ENCODE results near the gene GPR89A. TPM values are rescaled to one million over a fixed set of nuclear protein-coding genes. Genes with fewer than 3 reads are reported as not detected.

The GPR89A gene
- total RNA-seq, 1 experiment from 2014 or later: 27.2 TPM

DNA sequence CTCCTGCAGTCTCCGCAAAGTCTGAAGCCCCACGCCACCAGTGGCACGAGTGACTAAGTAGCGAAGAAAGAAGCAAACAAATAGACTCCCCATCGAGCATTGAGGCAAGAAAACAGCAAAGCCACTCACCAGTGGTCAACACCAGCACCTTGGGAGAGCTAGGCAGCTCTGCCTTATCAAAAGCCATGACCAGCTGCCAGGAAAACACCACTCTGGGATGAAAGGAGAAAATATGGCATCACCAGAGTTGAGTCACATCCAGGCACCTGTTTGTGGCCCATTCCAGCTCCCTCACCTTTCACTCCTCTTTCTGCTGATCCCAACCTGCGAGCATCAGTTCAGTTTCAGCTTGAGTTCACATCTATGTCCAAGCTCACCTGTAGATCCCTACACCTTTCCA is 82.1 kb downstream of the GPR89A start:
- ATAC-seq (no peak), DNase-seq (ENCODE audit: low spot score) (no peak)
- ChIA-PET POLR2A (no interaction called here), CTCF (interaction anchor here (0.6 kb wide), 1 partner anchor 169 kb away, joined by 5 read pairs; the partner anchor contains the start of gene PIAS3)
- Mint-ChIP-seq H3K4me3 (no peak overlapping the region), H3K27ac (no peak overlapping the region), H3K27me3 (ENCODE audit: low read depth) (peaks cover 6% of the 10 kb centered on the region), H3K36me3 (no peaks in the 10 kb centered on the region), H3K9me3 (0 out of 2 replicates have a peak, but pooled peaks cover 4% of the 10 kb centered on the region), H3K4me1 (peaks cover 6% of the 10 kb centered on the region; the same call in 1 of the 2 replicates)
- no peak for TF ChIP-seq NR1H2 (CRISPR knock-in tag; IDR thresholded peaks at IDR 0.05)

DNA sequence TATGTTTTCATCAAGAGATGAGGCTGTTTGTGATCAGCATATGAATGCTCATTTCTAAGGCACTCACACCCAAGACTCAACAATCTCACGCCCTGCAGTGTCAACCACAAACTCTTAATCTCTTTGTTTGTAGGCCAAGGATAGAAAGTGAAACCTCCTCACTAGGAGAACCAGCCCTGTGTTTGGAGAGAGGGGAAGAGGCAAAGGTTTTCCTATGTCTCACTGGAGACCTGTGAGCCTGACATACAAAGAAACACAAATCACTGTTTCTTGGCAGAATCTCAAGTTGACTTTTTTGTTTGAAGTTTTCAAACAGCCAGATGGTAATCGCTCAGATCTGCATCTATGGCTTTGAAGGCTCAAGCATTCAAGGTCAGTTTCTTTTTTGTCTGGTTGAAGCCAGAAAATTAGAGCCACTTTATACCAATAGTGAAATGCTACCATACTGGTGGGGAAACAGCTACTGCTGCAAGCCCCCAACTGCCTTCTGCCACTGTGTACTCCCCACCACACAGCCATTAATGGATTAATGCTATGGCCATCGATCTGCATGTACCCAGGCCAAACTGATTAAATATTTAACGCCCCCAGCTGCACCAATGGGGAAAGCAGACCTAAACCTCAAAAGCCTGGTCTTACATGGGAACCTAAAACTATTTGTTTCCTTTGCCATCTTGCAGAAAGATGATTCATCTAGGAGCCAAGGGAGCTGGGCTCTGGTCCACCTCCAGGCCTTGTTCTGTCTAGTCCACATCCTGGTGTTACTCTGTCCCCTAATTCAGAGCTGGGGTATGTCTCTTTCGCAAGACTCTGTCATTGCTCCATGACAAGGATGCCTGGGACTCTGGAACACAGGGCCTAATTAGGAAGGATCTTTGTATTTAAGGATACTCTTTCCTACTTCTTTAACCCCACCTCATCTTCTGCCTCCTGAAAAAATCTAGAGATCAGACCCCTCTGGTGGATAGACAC is 83.1 kb downstream of the GPR89A start:
- Mint-ChIP-seq H3K4me3 (no peak overlapping the region), H3K4me1 (peaks cover 6% of the 10 kb centered on the region; the same call in 1 of the 2 replicates), H3K9me3 (0 out of 2 replicates have a peak, but pooled peaks cover 4% of the 10 kb centered on the region), H3K27ac (no peak overlapping the region), H3K27me3 (ENCODE audit: low read depth) (peaks cover 6% of the 10 kb centered on the region), H3K36me3 (no peaks in the 10 kb centered on the region)
- POLR2A ChIA-PET: no interaction called here
- DNase-seq (ENCODE audit: low spot score) (no peak), ATAC-seq (no peak; the same call in 1 of the 2 replicates)
- CTCF ChIA-PET: no interaction called here
- TF ChIP-seq, protein P1, sequence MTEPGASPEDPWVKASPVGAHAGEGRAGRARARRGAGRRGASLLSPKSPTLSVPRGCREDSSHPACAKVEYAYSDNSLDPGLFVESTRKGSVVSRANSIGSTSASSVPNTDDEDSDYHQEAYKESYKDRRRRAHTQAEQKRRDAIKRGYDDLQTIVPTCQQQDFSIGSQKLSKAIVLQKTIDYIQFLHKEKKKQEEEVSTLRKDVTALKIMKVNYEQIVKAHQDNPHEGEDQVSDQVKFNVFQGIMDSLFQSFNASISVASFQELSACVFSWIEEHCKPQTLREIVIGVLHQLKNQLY (CRISPR knock-in tag; IDR thresholded peaks at IDR 0.05): no peak
- TF ChIP-seq, protein P2, sequence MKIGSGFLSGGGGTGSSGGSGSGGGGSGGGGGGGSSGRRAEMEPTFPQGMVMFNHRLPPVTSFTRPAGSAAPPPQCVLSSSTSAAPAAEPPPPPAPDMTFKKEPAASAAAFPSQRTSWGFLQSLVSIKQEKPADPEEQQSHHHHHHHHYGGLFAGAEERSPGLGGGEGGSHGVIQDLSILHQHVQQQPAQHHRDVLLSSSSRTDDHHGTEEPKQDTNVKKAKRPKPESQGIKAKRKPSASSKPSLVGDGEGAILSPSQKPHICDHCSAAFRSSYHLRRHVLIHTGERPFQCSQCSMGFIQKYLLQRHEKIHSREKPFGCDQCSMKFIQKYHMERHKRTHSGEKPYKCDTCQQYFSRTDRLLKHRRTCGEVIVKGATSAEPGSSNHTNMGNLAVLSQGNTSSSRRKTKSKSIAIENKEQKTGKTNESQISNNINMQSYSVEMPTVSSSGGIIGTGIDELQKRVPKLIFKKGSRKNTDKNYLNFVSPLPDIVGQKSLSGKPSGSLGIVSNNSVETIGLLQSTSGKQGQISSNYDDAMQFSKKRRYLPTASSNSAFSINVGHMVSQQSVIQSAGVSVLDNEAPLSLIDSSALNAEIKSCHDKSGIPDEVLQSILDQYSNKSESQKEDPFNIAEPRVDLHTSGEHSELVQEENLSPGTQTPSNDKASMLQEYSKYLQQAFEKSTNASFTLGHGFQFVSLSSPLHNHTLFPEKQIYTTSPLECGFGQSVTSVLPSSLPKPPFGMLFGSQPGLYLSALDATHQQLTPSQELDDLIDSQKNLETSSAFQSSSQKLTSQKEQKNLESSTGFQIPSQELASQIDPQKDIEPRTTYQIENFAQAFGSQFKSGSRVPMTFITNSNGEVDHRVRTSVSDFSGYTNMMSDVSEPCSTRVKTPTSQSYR (CRISPR knock-in tag; IDR thresholded peaks at IDR 0.05): no peak
- TF ChIP-seq ZNF423 (CRISPR knock-in tag; IDR thresholded peaks at IDR 0.05) (no peak), ETV6 (CRISPR knock-in tag; IDR thresholded peaks at IDR 0.05) (no peak)

DNA sequence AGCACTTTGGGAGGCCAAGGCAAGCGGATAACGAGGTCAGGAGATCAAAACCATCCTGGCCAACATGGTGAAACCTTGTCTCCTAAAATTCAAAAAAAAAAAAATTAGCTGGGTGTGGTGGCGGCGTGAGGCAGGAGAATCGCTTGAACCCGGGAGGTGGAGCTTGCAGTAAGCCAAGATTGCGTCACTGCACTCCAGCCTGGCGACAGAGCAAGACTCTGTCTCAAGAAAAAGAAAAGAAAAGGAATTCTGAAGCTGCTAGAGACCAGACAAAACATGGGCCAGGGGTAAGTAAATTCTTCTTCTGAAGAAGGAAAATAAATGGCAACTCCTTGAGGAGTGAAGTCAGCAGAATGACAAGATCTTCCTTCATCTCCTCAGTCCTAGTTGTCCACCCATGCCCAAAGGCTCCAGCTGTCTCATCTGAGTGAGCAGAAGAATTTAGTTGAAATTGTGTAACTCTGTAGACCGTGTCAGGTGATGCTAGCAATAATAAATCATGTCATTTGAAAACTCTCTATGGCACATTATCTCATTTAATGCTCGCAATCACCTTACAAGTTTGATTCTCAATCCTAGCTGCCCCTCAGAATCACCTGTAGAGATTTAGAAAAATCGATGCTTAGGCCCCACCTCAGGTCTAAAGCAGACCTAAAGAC is 85.1 kb downstream of the GPR89A start:
- H3K36me3 Mint-ChIP-seq: no peaks in the 10 kb centered on the region
- TF ChIP-seq, protein P3, sequence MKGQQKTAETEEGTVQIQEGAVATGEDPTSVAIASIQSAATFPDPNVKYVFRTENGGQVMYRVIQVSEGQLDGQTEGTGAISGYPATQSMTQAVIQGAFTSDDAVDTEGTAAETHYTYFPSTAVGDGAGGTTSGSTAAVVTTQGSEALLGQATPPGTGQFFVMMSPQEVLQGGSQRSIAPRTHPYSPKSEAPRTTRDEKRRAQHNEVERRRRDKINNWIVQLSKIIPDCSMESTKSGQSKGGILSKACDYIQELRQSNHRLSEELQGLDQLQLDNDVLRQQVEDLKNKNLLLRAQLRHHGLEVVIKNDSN (CRISPR knock-in tag; IDR thresholded peaks at IDR 0.05): no peak
- 0 out of 2 replicates have a peak, but pooled peaks cover 4% of the 10 kb centered on the region for H3K9me3 Mint-ChIP-seq
- peaks cover 12% of the 10 kb centered on the region for H3K27me3 Mint-ChIP-seq (ENCODE audit: low read depth)
- ATAC-seq (no peak), DNase-seq (ENCODE audit: low spot score) (no peak)
- ChIA-PET CTCF (no interaction called here), POLR2A (no interaction called here)
- no peak overlapping the region for H3K27ac Mint-ChIP-seq
- H3K4me1 Mint-ChIP-seq: peaks cover 6% of the 10 kb centered on the region; the same call in 1 of the 2 replicates
- H3K4me3 Mint-ChIP-seq: no peak overlapping the region

DNA sequence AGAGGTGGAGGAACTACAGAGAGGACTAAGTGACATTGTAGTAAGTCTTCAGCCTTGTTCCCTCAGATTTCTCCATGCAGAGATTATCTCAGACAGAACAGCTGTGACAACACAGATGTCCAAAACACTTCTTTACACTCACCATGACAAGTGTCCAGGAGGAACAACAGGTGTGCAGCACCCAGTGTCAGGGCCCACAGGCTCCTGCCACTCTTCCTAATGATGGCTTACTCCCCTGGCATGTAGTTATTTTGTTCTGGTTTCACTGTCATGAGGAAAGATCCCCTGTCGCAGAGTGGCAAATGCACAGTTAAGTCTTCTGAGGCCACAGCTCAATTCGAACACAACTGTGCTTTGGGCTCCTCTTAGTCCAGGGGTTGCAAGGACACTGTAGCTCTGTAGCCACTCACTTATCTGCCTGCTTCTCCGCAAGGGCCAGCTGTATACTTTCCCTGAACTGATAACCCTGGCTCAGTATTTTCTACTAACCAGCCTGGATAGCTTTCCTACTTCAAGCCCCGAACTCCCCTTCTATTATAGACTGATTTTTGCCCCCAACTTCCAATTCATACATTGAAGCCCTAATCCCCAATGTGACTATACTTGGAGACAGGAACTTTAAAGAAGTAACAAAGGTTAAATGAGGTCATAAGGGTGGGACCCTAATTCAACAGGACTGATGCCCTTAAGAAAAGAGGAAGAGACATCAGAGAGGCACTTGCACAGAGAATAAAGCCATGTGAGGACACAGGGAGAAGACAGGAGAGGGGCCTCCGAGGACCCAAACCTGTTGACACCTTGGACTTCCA is 88.2 kb downstream of the GPR89A start:
- CTCF ChIA-PET: no interaction called here
- Mint-ChIP-seq H3K4me3 (no peak overlapping the region), H3K27me3 (ENCODE audit: low read depth) (peaks cover 12% of the 10 kb centered on the region), H3K4me1 (no peaks in the 10 kb centered on the region), H3K9me3 (no peaks in the 10 kb centered on the region), H3K27ac (no peak overlapping the region), H3K36me3 (no peaks in the 10 kb centered on the region)
- POLR2A ChIA-PET: no interaction called here
- DNase-seq (ENCODE audit: low spot score) (no peak), ATAC-seq (no peak)
- TF ChIP-seq, protein P2 (CRISPR knock-in tag; IDR thresholded peaks at IDR 0.05): no peak
- TF ChIP-seq, protein P4, sequence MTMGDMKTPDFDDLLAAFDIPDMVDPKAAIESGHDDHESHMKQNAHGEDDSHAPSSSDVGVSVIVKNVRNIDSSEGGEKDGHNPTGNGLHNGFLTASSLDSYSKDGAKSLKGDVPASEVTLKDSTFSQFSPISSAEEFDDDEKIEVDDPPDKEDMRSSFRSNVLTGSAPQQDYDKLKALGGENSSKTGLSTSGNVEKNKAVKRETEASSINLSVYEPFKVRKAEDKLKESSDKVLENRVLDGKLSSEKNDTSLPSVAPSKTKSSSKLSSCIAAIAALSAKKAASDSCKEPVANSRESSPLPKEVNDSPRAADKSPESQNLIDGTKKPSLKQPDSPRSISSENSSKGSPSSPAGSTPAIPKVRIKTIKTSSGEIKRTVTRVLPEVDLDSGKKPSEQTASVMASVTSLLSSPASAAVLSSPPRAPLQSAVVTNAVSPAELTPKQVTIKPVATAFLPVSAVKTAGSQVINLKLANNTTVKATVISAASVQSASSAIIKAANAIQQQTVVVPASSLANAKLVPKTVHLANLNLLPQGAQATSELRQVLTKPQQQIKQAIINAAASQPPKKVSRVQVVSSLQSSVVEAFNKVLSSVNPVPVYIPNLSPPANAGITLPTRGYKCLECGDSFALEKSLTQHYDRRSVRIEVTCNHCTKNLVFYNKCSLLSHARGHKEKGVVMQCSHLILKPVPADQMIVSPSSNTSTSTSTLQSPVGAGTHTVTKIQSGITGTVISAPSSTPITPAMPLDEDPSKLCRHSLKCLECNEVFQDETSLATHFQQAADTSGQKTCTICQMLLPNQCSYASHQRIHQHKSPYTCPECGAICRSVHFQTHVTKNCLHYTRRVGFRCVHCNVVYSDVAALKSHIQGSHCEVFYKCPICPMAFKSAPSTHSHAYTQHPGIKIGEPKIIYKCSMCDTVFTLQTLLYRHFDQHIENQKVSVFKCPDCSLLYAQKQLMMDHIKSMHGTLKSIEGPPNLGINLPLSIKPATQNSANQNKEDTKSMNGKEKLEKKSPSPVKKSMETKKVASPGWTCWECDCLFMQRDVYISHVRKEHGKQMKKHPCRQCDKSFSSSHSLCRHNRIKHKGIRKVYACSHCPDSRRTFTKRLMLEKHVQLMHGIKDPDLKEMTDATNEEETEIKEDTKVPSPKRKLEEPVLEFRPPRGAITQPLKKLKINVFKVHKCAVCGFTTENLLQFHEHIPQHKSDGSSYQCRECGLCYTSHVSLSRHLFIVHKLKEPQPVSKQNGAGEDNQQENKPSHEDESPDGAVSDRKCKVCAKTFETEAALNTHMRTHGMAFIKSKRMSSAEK (CRISPR knock-in tag; IDR thresholded peaks at IDR 0.05; ENCODE audit: borderline replicate concordance): no peak
- TF ChIP-seq, protein P5, sequence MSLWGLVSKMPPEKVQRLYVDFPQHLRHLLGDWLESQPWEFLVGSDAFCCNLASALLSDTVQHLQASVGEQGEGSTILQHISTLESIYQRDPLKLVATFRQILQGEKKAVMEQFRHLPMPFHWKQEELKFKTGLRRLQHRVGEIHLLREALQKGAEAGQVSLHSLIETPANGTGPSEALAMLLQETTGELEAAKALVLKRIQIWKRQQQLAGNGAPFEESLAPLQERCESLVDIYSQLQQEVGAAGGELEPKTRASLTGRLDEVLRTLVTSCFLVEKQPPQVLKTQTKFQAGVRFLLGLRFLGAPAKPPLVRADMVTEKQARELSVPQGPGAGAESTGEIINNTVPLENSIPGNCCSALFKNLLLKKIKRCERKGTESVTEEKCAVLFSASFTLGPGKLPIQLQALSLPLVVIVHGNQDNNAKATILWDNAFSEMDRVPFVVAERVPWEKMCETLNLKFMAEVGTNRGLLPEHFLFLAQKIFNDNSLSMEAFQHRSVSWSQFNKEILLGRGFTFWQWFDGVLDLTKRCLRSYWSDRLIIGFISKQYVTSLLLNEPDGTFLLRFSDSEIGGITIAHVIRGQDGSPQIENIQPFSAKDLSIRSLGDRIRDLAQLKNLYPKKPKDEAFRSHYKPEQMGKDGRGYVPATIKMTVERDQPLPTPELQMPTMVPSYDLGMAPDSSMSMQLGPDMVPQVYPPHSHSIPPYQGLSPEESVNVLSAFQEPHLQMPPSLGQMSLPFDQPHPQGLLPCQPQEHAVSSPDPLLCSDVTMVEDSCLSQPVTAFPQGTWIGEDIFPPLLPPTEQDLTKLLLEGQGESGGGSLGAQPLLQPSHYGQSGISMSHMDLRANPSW (CRISPR knock-in tag; conservative IDR thresholded peaks at IDR 0.05; ENCODE audit: low read depth): no peak

All from WTC11 (cell line).